Transverse colon (tissue), 4 donors: Measurements from ENCODE around the gene PDE7B. TPM values are rescaled to one million over a fixed set of nuclear protein-coding genes. Genes with fewer than 3 reads are reported as not detected.

ENCODE experiments used
- DNase-seq: peaks from one replicate; pipeline ENCODE4 v3.0.0-alpha.2; 2019
- H3K27ac ChIP-seq, 4 donors: fragments of 200-600 bp; sonication (generic); 2 replicates each; pipeline ENCODE4 v1.5.1; 2016 to 2018; ENCODE audit warnings: inconsistent platforms in 4 of 4
- H3K27me3 ChIP-seq: fragments of 200-600 bp; sonication (generic); 2 replicates; pipeline ENCODE4 v1.5.1; 2017; ENCODE audit warnings: inconsistent platforms
- H3K36me3 ChIP-seq, 4 donors: fragments of 200-600 bp; sonication (generic); 2 replicates each; pipeline ENCODE4 v1.5.1; 2017 to 2019; ENCODE audit warnings: inconsistent platforms in 4 of 4
- H3K4me1 ChIP-seq, 4 donors: fragments of 200-600 bp; sonication (generic); 2 replicates each; pipeline ENCODE4 v1.5.1; 2017 to 2020; ENCODE audit warnings: inconsistent platforms in 4 of 4
- H3K4me3 ChIP-seq, 4 donors: fragments of 200-600 bp; sonication (generic); 1 replicate in 1 of 4; 2 replicates in 3 of 4; pipeline versions ENCODE4 v1.5.1 to v1.6.1; 2017 to 2019; ENCODE audit warnings: inconsistent platforms in 4 of 4
- H3K9me3 ChIP-seq, 2 donors: fragments of 200-600 bp; sonication (generic); 2 replicates each; pipeline ENCODE4 v1.5.1; 2017 to 2019; ENCODE audit warnings: inconsistent platforms in 2 of 2
- EP300 ChIP-seq: sonication (generic); formaldehyde crosslinking; IDR thresholded peaks from one replicate; pipeline ENCODE4 v1.6.1; 2017; ENCODE audit warnings: antibody characterized with exemption, low read depth
- POLR2A ChIP-seq: fragments of 450-650 bp; IDR thresholded peaks from one replicate; pipeline ENCODE4 v1.6.1; 2016; ENCODE audit warnings: antibody characterized with exemption, mild to moderate bottlenecking, moderate library complexity
- POLR2AphosphoS5 ChIP-seq, 3 donors: sonication (generic); formaldehyde crosslinking; IDR thresholded peaks; one replicate each; pipeline ENCODE4 v1.6.1; 2016; ENCODE audit warnings: antibody characterized with exemption in 3 of 3
- WGBS, 2 donors: methylation state at CpG; one replicate each; pipeline ENCODE4 v1.1.5; 2018; ENCODE audit warnings: low coverage in 1 of 2; 5-methylcytosine and 5-hydroxymethylcytosine counted together
- in situ Hi-C, 4 donors: fragments of 200-750 bp; cut with MboI; loops; one replicate each; pipeline versions ENCODE4 v1.15.0 to v1.15.1; 2017; ENCODE audit warnings: low sequenced_read_pairs in 3 of 4, low pct_ligation_motif_present in 1 of 4, low pct_unique_long_range_greater_than_20kb in 1 of 4
- intact Hi-C: fragments of 100-400 bp; cut with DNase I; formaldehyde crosslinking; loops from one replicate; pipeline ENCODE4 v1.15.1; 2023; ENCODE audit warnings: low total_unique reads
- total RNA-seq, 4 donors: library from RNA; depleted of rRNA; stranded (reverse); fragments of >200 nt; gene quantifications; one replicate each; pipeline ENCODE4 v1.1.0, GENCODE V29; 2016
- TF ChIP-seq, protein P1 (sequence below), 5 experiments: fragments of 200-600 bp in 3 of 5; fragments of 450-650 bp in 2 of 5; sonication (generic) in 3 of 5; IDR thresholded peaks; 1 replicate in 2 of 5; 2 replicates in 3 of 5; pipeline ENCODE4 v1.5.1; 2016 to 2017; ENCODE audit warnings: antibody characterized with exemption in 5 of 5, inconsistent platforms in 3 of 5, mild to moderate bottlenecking in 2 of 5, moderate library complexity in 1 of 5

The PDE7B gene
- total RNA-seq, 4 donors from 2014 or later, result 0.40 to 2.2 (median 1.4) TPM

DNA sequence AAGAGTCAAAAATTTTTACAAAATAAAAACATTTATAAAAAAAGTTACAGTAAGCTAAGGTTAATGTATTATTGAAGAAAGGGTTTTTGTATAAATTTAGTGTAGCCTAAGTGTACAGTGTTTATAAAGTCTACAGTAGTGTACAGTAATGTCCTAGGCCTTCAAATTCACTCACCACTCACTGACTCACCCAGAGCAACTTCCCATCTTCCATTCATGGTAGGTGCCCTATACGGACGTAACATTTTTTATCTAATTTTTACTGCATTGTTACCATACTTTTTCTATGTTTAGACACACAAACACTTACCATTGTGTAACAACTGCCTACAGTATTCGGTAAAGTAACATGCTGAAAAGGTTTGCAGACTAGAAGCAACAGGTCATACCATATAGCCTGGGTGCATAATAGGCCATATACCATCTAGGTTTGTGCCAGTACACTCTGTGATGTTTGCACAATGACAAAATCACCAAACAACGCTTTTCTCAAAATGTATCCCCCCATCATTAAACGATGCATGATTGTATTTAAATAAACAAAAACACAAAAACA is 392.6 kb downstream of the PDE7B start:
- no peak overlapping the region for H3K4me3 ChIP-seq
- in situ Hi-C loops, result no loop called here
- no peak for TF ChIP-seq POLR2AphosphoS5 (IDR thresholded peaks at IDR 0.05)
- no peak for TF ChIP-seq EP300
- TF ChIP-seq, protein P1, sequence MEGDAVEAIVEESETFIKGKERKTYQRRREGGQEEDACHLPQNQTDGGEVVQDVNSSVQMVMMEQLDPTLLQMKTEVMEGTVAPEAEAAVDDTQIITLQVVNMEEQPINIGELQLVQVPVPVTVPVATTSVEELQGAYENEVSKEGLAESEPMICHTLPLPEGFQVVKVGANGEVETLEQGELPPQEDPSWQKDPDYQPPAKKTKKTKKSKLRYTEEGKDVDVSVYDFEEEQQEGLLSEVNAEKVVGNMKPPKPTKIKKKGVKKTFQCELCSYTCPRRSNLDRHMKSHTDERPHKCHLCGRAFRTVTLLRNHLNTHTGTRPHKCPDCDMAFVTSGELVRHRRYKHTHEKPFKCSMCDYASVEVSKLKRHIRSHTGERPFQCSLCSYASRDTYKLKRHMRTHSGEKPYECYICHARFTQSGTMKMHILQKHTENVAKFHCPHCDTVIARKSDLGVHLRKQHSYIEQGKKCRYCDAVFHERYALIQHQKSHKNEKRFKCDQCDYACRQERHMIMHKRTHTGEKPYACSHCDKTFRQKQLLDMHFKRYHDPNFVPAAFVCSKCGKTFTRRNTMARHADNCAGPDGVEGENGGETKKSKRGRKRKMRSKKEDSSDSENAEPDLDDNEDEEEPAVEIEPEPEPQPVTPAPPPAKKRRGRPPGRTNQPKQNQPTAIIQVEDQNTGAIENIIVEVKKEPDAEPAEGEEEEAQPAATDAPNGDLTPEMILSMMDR (IDR thresholded peaks at IDR 0.05), result no peak
- no peak for TF ChIP-seq POLR2A

More for the DNA sequence above, 392.6 kb downstream of the PDE7B start:
- intact Hi-C loops, result no loop called here
- DNase-seq, result no peak
- WGBS, 2 donors, result 92 to 97% methylated on average over 5 of the region's 5 CpGs
- Histone ChIP-seq H3K27me3 (no peaks in the 10 kb centered on the region), H3K27ac (no peak overlapping the region), H3K36me3 (no peaks in the 10 kb centered on the region), H3K4me1 (peaks cover under 1 to 2% (median under 1%) of the 10 kb centered on the region in 4 donors), H3K9me3 (no peaks in the 10 kb centered on the region)
